GM20000 (cell line): ENCODE results near the gene CRTC3.
"Not testable (repeated sequence)": the region's sequence is repeated elsewhere in the genome, so short reads cannot be mapped to it uniquely, and the experiment has no call there.

ENCODE experiments used
- DNase-seq: peaks from one replicate; pipeline ENCODE4 v3.0.0; 2012; ENCODE audit warnings: low spot score
- TF ChIP-seq, protein P1 (sequence below): IDR thresholded peaks from 2 replicates; pipeline ENCODE4 v1.5.1; 2012; ENCODE audit warnings: mild to moderate bottlenecking, control low read depth; ENCODE audit errors: extremely low read depth, missing control alignments

Gene CRTC3

DNA sequence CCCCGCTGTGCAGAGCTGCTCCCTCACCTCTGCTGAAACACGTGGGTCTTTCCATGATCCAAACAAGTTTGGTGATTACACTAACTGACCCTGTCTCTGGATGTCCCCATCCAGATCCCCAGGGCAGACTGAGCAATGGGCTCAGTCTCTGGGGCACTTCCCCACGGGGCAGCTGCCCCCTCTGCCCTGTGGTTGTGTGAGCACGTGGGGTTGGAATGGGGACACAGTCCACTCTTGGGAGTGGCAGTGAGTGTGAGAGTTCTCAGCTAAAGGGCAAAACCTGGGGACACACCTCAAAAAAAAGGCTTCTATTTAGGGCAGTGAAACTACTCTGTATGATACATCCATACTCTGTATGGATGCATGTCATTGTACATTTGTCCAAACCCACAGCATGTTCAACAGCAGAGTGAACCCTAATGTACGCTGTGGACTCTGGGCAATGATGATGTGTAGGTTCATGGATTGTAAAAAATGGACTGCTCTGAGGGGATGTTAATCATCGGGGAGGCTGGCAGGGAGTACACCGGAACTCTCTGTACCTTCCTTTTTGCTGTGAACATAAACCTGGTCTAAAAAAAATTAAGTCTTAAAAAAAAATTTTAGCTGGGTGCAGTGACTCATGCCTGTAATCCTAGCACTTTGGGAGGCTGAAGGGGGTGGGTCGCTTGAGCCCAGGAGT lies 137.5 kb downstream of the CRTC3 start:
- no peak for DNase-seq
- TF ChIP-seq, protein P1, sequence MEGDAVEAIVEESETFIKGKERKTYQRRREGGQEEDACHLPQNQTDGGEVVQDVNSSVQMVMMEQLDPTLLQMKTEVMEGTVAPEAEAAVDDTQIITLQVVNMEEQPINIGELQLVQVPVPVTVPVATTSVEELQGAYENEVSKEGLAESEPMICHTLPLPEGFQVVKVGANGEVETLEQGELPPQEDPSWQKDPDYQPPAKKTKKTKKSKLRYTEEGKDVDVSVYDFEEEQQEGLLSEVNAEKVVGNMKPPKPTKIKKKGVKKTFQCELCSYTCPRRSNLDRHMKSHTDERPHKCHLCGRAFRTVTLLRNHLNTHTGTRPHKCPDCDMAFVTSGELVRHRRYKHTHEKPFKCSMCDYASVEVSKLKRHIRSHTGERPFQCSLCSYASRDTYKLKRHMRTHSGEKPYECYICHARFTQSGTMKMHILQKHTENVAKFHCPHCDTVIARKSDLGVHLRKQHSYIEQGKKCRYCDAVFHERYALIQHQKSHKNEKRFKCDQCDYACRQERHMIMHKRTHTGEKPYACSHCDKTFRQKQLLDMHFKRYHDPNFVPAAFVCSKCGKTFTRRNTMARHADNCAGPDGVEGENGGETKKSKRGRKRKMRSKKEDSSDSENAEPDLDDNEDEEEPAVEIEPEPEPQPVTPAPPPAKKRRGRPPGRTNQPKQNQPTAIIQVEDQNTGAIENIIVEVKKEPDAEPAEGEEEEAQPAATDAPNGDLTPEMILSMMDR = no peak

DNA sequence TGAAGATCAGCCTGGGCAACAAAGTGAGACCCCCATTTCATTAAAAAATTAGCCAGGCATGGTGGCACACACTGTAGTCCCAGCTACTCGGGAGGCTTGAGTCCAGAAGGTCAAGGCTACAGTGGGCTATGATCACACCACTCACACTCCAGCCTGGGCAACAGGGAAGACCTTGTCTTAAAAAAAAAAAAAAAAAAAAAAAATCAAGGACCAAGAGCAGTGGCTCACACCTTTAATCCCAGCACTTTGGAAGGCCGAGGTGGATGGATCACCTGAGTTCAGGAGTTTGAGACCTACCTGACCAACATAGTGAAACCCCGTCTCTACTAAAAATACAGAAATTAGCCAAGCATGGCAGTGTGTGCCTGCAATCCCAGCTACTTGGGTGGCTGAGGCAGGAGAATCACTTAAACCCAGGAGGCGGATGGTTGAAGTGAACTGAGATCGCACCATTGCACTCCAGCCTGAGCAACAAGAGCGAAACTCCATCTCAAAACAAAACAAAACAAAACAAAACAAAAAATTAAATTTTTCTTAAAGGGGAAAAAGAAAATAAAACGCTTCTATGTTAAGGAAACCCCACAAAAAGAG lies 138.1 kb downstream of the CRTC3 start:
- DNase-seq = not testable (repeated sequence)

DNA sequence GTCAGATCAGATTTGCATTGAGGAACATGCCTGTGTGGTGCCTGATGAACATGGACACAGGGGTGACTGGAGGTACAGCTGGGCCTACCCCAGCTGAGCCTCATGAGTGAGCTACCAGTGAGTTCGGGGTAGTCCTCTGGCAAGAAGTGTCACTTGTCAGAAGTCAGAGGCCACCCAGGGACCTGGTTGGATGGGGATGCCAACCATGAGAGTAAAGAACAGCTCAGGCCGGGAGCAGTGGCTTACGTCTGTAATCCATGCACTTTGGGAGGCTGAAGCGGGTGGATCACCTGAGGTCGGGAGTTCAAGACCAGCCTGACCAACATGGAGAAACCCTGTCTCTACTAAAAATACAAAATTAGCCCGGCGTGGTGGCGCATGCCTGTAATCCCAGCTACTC lies 140.9 kb downstream of the CRTC3 start:
- DNase-seq = not testable (repeated sequence)

GRCh38 chr15:90671216-90671615 lies 141.5 kb downstream of the CRTC3 start:
- DNase-seq = no peak
- TF ChIP-seq, protein P1 = no peak

DNA sequence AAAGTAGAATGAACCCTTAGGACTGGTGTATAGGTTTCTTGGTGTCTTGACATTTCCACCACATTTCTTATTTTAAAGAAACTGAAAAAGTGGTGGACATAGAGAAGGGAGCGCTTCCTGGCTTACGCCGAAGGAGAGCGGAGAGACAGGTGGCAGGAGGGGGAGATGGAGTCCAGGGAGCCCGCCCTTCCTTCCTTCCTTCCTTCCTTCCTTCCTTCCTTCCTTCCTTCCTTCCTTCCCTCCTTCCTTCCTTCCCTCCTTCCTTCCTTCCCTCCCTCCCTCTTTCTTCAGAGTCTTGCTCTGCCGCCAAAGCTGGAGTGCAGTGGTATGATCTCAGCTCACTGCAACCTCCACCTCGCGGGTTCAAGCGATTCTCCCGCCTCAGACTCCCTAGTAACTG lies 143.6 kb downstream of the CRTC3 start:
- DNase-seq = not testable (repeated sequence)

DNA sequence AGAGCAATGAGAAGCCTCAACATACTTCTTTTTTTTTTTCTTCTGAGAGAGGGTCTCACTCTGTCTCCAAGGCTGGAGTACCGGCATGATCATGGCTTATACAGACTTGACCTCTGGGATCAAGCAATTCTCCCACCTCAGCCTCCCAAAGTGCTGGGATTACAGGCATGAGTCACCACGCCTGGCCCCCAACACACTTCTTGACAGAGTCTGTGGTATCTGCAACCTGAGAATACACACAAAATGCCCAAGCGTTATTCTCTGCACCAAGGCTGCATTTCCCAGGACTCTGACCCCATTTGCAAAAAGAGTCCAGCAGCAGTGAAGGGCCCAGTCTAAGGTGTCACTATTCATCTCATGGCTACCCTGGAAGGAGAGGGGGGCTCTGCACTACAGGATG lies 144.8 kb downstream of the CRTC3 start:
- TF ChIP-seq, protein P1 = no peak
- DNase-seq = no peak

GRCh38 chr15:90675464-90675863 lies 145.7 kb downstream of the CRTC3 start:
- TF ChIP-seq, protein P1 = no peak
- no peak for DNase-seq

DNA sequence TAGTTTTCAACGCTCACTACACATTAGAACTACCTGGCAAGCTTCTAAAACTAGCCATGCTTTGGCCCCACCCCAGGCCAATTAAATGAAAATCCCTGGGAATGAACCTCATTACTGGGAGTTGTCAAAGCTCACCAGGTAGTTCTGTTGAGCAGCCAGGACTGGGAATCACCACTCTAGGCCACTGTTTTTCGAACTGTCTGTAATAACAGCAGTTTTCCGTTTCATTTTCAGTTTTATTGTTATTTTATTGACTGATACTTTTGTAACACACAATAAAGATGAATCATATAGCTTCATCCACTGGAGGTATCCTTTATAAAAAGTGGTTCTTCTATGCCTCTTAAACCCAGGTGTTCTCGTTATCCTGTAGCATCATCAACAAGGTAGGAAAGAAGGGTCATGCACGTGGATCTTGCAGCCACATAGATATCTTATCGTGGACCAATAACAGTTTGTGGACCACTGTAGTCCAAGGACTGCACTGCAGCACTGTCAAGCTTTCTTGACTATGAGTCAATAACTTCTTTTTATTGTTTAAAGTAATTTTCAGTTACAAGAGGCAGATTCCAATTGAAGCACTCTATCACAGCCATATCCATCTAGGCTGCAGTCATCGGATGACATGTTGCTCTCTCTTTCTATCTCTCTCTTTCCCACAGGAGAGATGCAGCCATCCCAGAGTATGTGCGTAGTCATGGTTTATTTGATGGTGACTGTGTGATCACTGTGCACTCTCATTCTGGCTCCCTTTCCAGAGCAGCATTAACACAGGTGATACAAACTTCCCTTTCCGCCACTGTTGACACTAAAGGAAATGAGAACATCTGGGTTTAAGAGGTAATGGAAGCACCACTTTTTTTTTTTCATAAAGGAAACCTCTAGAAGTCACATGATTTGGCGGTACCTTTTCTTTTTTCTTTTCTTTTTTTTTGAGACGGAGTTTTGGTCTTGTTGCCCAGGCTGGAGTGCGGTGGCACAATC lies 148.4 kb downstream of the CRTC3 start:
- TF ChIP-seq, protein P1 = no peak
- DNase-seq = peak; percentile 19
